ENCODE results near the gene UQCRC1. TPM values are rescaled to one million over a fixed set of nuclear protein-coding genes. Genes with fewer than 3 reads are reported as not detected.
A peak's percentile ranks its signal among the peaks of the same experiment; 100 is the strongest.

UQCRC1 gene
- total RNA-seq, 1 donor = 405 TPM

DNA sequence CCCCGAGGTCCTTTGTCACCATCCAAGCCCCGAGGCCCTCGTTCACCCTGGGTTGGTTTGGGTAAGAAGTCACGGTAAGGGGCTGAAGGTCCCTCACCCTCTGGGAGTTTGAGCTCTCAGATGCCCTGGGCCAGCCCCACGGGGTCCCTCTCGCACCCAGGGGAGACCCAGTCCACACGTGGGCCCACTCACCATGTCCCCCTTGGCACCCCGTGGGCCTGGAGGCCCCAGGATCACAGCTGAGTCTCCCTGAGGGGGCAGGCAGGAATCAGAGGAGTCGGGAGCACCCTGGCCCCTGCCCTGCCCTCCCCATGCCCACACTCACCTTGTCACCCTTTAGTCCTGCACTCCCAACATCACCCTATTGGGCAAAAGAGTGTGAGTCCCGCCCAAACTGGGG is 40.0 kb downstream of the UQCRC1 start:
- TF ChIP-seq, protein P1, sequence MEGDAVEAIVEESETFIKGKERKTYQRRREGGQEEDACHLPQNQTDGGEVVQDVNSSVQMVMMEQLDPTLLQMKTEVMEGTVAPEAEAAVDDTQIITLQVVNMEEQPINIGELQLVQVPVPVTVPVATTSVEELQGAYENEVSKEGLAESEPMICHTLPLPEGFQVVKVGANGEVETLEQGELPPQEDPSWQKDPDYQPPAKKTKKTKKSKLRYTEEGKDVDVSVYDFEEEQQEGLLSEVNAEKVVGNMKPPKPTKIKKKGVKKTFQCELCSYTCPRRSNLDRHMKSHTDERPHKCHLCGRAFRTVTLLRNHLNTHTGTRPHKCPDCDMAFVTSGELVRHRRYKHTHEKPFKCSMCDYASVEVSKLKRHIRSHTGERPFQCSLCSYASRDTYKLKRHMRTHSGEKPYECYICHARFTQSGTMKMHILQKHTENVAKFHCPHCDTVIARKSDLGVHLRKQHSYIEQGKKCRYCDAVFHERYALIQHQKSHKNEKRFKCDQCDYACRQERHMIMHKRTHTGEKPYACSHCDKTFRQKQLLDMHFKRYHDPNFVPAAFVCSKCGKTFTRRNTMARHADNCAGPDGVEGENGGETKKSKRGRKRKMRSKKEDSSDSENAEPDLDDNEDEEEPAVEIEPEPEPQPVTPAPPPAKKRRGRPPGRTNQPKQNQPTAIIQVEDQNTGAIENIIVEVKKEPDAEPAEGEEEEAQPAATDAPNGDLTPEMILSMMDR (IDR thresholded peaks at IDR 0.05; ENCODE audit: insufficient read depth, low read depth, low read length) = no peak
- H3K4me3 ChIP-seq (ENCODE audit: low read depth, low read length) = no peak overlapping the region
- no peak for DNase-seq (ENCODE audit: low read depth)

- H3K4me3 ChIP-seq (ENCODE audit: low read depth, low read length) = no peak overlapping the region
- TF ChIP-seq, protein P1 (IDR thresholded peaks at IDR 0.05; ENCODE audit: insufficient read depth, low read depth, low read length) = no peak
- no peak for DNase-seq (ENCODE audit: low read depth)
Measured at GRCh38 chr3:48568476-48568875, 41.0 kb downstream of the UQCRC1 start.

DNA sequence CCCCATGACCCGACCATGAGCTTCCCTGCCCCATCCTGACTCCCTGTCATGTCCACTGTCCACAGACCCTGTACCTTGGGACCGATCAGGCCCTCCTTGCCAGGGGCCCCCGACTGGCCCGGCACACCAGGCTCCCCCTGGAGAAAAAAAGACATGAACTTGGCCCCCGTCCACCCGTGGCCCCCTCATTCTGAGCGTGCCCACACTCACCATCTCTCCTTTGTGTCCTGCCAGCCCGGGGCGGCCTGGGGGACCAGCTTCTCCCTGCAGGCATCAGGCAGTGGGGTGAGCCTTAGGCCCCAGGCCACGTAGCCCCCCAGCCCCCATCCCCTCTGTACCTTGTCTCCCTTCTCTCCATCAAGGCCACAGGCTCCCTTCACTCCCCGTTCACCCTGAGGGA is 41.9 kb downstream of the UQCRC1 start:
- TF ChIP-seq, protein P1 (IDR thresholded peaks at IDR 0.05; ENCODE audit: insufficient read depth, low read depth, low read length) = no peak
- DNase-seq (ENCODE audit: low read depth) = no peak
- H3K4me3 ChIP-seq (ENCODE audit: low read depth, low read length) = no peak overlapping the region

DNA sequence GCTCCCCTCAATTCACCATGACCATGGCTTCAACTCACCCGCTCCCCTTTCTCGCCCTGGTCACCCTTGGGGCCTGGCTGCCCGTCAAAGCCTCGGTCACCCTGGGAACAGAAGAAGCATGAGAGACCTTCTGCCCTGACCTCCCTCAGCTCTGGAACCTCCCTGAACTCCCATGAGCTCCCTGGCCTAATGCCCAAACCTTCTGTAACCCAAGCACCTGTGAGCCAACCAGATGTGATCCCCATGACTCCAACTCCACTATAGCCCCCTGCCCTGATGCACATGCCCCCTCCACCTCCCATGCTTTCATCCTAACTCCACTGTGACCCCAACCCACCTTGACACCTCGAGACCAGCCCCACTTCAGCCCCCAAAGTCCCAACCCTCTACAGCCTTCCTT is 42.4 kb downstream of the UQCRC1 start:
- DNase-seq (ENCODE audit: low read depth) = no peak
- TF ChIP-seq, protein P1 (IDR thresholded peaks at IDR 0.05; ENCODE audit: insufficient read depth, low read depth, low read length) = no peak
- no peak overlapping the region for H3K4me3 ChIP-seq (ENCODE audit: low read depth, low read length)

- no peak overlapping the region for H3K4me3 ChIP-seq (ENCODE audit: low read depth, low read length)
- DNase-seq (ENCODE audit: low read depth) = no peak
- TF ChIP-seq, protein P1 (IDR thresholded peaks at IDR 0.05; ENCODE audit: insufficient read depth, low read depth, low read length) = no peak
Measured at GRCh38 chr3:48566401-48566760, 43.1 kb downstream of the UQCRC1 start.

DNA sequence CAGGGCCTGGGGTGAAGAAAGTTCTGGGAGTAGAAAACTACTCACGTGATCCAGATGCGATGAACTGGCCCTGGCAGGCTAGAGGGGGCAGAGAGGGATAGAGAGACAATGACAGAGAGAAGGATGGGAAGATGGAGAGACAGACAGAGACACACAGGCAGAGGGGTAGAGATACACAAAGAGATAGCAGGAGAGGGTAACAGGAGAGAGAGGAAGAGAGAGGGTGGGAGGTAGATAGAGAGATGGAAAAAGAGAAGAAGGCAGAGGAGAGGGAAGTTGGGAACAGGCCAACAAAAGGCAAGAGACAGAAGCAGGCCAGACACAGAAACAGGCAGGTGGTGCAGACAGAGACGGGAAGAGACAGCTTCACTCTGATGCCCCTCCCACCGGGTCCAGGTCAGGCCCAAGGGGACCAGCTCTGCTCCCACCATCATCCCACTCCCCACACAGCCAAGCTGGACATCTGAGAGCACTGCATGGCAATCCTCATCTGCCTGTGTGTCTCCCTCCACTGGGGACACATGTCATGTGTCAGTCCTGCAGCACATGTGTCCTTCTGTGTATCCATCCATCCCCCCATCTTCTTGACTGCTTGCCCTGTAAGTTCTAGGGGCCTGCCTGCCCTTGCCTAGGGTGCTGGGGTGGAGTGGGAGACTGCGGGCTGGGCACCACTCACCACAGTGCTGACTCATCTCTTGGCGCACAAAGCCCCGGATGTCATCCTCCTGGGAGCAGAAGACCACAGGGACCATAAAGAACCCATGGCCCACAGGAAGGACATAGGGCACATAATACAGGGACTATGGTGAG is 43.6 kb downstream of the UQCRC1 start:
- no peak overlapping the region for H3K4me3 ChIP-seq (ENCODE audit: low read depth, low read length)
- TF ChIP-seq, protein P1 (IDR thresholded peaks at IDR 0.05; ENCODE audit: insufficient read depth, low read depth, low read length) = no peak
- DNase-seq (ENCODE audit: low read depth) = peak; percentile 71

DNA sequence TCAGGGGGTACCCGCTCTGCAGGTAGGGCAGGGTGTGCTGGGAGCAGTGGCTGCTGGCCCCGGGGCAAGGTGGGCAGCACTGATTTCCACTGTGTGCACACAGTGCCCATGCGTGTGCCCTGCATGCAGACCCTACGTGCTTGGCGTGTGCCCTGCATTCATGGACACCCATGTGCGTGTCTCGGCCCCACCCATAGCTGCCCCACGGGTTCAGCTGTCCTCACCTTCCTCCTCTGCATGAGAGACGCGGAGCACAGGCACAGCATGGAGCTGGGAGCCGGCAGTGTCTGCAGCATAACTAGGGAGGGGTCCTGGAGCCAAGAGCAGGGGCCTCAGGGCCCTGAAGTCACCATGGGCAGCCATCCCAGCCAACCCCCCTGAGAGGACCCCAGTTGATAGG is 44.3 kb downstream of the UQCRC1 start:
- H3K4me3 ChIP-seq (ENCODE audit: low read depth, low read length) = no peak overlapping the region
- TF ChIP-seq, protein P1 (IDR thresholded peaks at IDR 0.05; ENCODE audit: insufficient read depth, low read depth, low read length) = no peak
- DNase-seq (ENCODE audit: low read depth) = no peak
